GM23338 (cell line): ENCODE results near the gene SELENOT.

ENCODE experiments used
- CREB1 ChIP-seq: fragments of 250-450 bp; sonication (Bioruptor Pico); IDR thresholded peaks from 2 replicates; pipeline ENCODE4 v1.5.0; 2020; ENCODE audit warnings: low read depth, mild to moderate bottlenecking, moderate library complexity
- CTCF ChIP-seq, 2 experiments: fragments of 200-600 bp in 1 of 2; sonication (generic) in 1 of 2; conservative IDR thresholded peaks; 2 replicates each; pipeline versions ENCODE4 v1.5.1 to v1.6.1; 2016 to 2017; ENCODE audit warnings: antibody characterized with exemption in 2 of 2, low read depth in 2 of 2, mild to moderate bottlenecking in 2 of 2, moderate library complexity in 1 of 2
- EZH2 ChIP-seq: fragments of 200-600 bp; sonication (generic); IDR thresholded peaks from one replicate; pipeline ENCODE4 v1.8.0; 2017; ENCODE audit warnings: antibody characterized with exemption, mild to moderate bottlenecking, low read depth; ENCODE audit not compliant: unreplicated experiment
- EZH2phosphoT487 ChIP-seq: fragments of 200-600 bp; sonication (generic); IDR thresholded peaks from one replicate; pipeline ENCODE4 v1.8.1; 2018; ENCODE audit warnings: antibody characterized with exemption; ENCODE audit not compliant: unreplicated experiment
- JUNB ChIP-seq: IDR thresholded peaks from one replicate; pipeline ENCODE4 v1.6.1; 2016; ENCODE audit warnings: antibody characterized with exemption; ENCODE audit not compliant: unreplicated experiment
- NANOG ChIP-seq: IDR thresholded peaks from 2 replicates; pipeline ENCODE4 v1.6.1; 2016; ENCODE audit warnings: antibody characterized with exemption, borderline replicate concordance
- POLR2AphosphoS5 ChIP-seq: IDR thresholded peaks from 2 replicates; pipeline ENCODE4 v1.6.1; 2016; ENCODE audit warnings: antibody characterized with exemption, low read depth
- REST ChIP-seq: IDR thresholded peaks from one replicate; pipeline ENCODE4 v1.6.1; 2018; ENCODE audit warnings: antibody characterized with exemption; ENCODE audit not compliant: unreplicated experiment
- STAT1 ChIP-seq: IDR thresholded peaks from one replicate; pipeline ENCODE4 v1.6.1; 2016; ENCODE audit warnings: antibody characterized with exemption; ENCODE audit not compliant: unreplicated experiment
- ZNF114 ChIP-seq: fragments of 250-450 bp; sonication (Bioruptor Pico); IDR thresholded peaks from 2 replicates; pipeline ENCODE4 v1.5.0; 2020; ENCODE audit warnings: mild to moderate bottlenecking, moderate library complexity
- ZNF462 ChIP-seq: fragments of 250-450 bp; sonication (Bioruptor Pico); IDR thresholded peaks from 2 replicates; pipeline ENCODE4 v1.5.0; 2020; ENCODE audit warnings: mild to moderate bottlenecking, moderate library complexity

- TF ChIP-seq CREB1 (CRISPR knock-in tag) (no peak), REST (no peak), CTCF (conservative IDR thresholded peaks at IDR 0.05; ENCODE audit: low read depth in 2 of 2) (no peak), JUNB (no peak), EZH2 (no peak), POLR2AphosphoS5 (no peak), EZH2phosphoT487 (no peak), NANOG (no peak), ZNF114 (CRISPR knock-in tag) (no peak), ZNF462 (no peak), STAT1 (no peak)
These were observed 32.4 kb downstream of the SELENOT start for GRCh38 chr3:150635526-150635925.
